Measurements from ENCODE around the gene RTTN. TPM values are rescaled to one million over a fixed set of nuclear protein-coding genes. Genes with fewer than 3 reads are reported as not detected.

Gene RTTN
- total RNA-seq, 1 donor from 2014 or later = 15.8 TPM

DNA sequence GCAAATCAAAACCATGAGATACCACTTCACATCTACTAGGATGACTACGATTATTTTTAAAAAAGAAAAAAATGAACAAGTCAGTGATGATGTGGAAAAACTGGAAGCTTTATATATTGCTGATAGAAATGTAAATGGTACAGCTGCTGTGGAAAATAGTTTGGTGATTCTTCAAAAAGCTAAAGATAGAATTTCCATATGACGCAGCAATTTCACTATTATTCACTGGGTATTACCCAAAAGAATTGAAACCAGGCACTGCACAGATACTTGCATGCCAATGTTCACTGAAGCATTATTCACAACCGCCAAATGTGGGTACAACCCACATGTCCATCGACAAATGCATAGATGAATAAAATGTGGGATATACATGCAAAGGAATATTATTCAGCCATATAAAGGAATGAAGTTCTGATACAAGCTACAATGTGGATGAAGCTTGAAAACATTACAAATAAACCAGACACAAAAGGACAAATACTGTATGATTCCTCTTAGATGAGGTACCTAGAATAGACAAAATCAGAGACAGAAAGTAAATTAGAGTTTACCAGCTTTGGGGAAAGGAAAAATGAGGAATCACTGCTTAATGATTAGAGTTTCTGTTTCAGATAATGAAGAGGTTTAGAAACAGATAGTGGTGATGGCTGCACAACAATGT, 11.1 kb downstream of the RTTN start:
- TF ChIP-seq, protein P1, sequence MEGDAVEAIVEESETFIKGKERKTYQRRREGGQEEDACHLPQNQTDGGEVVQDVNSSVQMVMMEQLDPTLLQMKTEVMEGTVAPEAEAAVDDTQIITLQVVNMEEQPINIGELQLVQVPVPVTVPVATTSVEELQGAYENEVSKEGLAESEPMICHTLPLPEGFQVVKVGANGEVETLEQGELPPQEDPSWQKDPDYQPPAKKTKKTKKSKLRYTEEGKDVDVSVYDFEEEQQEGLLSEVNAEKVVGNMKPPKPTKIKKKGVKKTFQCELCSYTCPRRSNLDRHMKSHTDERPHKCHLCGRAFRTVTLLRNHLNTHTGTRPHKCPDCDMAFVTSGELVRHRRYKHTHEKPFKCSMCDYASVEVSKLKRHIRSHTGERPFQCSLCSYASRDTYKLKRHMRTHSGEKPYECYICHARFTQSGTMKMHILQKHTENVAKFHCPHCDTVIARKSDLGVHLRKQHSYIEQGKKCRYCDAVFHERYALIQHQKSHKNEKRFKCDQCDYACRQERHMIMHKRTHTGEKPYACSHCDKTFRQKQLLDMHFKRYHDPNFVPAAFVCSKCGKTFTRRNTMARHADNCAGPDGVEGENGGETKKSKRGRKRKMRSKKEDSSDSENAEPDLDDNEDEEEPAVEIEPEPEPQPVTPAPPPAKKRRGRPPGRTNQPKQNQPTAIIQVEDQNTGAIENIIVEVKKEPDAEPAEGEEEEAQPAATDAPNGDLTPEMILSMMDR (IDR thresholded peaks at IDR 0.05; ENCODE audit: unreplicated experiment) = no peak
- Mint-ChIP-seq H3K4me3 (ENCODE audit: unreplicated experiment) (no peak overlapping the region), H3K9me3 (ENCODE audit: unreplicated experiment) (no peaks in the 10 kb centered on the region), H3K27me3 (ENCODE audit: unreplicated experiment) (no peaks in the 10 kb centered on the region), H3K36me3 (ENCODE audit: low read depth, unreplicated experiment) (no peaks in the 10 kb centered on the region), H3K27ac (ENCODE audit: unreplicated experiment) (no peak overlapping the region), H3K4me1 (ENCODE audit: unreplicated experiment) (no peaks in the 10 kb centered on the region)
- no peak for DNase-seq (ENCODE audit: low spot score)

DNA sequence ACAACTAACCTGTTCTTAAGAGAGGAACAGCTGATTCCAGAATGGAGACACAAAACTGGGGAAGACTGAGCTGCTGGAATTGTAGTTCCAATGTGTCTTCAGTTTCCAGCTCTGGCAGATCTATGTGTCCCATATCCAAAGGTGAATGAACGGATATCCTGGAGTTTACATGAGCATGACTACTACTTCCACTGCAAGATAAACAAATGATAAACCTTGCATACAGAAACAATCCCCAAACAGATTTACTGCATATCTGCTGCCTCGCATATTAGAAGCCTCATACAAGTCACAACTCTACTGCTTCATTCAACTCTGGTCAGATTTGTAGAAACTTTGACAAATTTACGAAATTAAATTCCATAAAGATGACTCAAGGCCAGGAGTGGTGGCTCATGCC, 15.0 kb downstream of the RTTN start:
- no peak overlapping the region for H3K27ac Mint-ChIP-seq (ENCODE audit: unreplicated experiment)
- TF ChIP-seq, protein P1 (IDR thresholded peaks at IDR 0.05; ENCODE audit: unreplicated experiment) = no peak
- no peak for DNase-seq (ENCODE audit: low spot score)
- peaks cover 1% of the 10 kb centered on the region for H3K27me3 Mint-ChIP-seq (ENCODE audit: unreplicated experiment)
- no peak overlapping the region for H3K4me3 Mint-ChIP-seq (ENCODE audit: unreplicated experiment)
- H3K36me3 Mint-ChIP-seq (ENCODE audit: low read depth, unreplicated experiment) = no peaks in the 10 kb centered on the region
- H3K9me3 Mint-ChIP-seq (ENCODE audit: unreplicated experiment) = no peaks in the 10 kb centered on the region
- no peaks in the 10 kb centered on the region for H3K4me1 Mint-ChIP-seq (ENCODE audit: unreplicated experiment)

DNA sequence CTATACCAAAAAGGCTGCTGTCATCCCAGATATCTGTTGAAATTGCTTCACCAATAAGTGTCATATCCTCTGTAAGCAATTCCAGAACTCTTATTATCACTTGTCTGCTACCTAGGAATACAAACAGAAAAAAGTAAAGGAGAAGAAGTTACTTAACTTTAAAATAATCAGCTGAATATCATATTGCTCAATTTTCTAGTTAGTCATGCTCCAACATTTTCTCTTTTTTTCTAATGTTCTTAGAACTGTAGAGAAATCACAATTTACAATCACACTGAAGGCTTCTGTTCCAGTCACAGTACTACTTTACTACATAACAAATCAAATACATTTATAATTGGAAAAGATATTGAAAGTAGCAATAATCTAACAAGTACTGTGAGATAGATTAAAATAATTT, 17.4 kb downstream of the RTTN start:
- no peaks in the 10 kb centered on the region for H3K9me3 Mint-ChIP-seq (ENCODE audit: unreplicated experiment)
- H3K27me3 Mint-ChIP-seq (ENCODE audit: unreplicated experiment) = peaks cover 1% of the 10 kb centered on the region
- TF ChIP-seq, protein P1 (IDR thresholded peaks at IDR 0.05; ENCODE audit: unreplicated experiment) = no peak
- H3K4me1 Mint-ChIP-seq (ENCODE audit: unreplicated experiment) = no peaks in the 10 kb centered on the region
- H3K27ac Mint-ChIP-seq (ENCODE audit: unreplicated experiment) = no peak overlapping the region
- no peaks in the 10 kb centered on the region for H3K36me3 Mint-ChIP-seq (ENCODE audit: low read depth, unreplicated experiment)
- no peak overlapping the region for H3K4me3 Mint-ChIP-seq (ENCODE audit: unreplicated experiment)
- DNase-seq (ENCODE audit: low spot score) = no peak

DNA sequence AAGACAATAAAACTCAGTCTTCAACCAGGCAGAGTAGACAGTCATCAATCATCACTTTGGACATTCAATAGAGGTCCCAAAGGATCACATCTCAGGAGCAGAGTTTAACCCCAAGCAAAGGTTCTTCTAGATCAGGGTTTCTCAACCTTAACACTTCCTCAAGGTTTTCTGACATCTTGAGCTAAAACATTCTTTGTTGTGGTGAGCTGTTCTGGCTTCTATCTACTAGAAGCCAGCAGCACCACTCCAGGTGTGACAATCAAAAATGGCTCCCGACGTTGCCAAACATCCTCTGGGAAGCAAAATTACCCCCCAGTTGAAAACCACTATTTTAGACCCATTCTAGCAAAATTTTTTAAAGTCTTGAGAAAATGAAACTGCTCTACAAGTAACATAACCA, 22.0 kb downstream of the RTTN start:
- no peak overlapping the region for H3K4me3 Mint-ChIP-seq (ENCODE audit: unreplicated experiment)
- no peak for DNase-seq (ENCODE audit: low spot score)
- H3K9me3 Mint-ChIP-seq (ENCODE audit: unreplicated experiment) = no peaks in the 10 kb centered on the region
- TF ChIP-seq, protein P1 (IDR thresholded peaks at IDR 0.05; ENCODE audit: unreplicated experiment) = no peak
- H3K27me3 Mint-ChIP-seq (ENCODE audit: unreplicated experiment) = peaks cover 1% of the 10 kb centered on the region
- H3K4me1 Mint-ChIP-seq (ENCODE audit: unreplicated experiment) = peaks cover 2% of the 10 kb centered on the region
- no peaks in the 10 kb centered on the region for H3K36me3 Mint-ChIP-seq (ENCODE audit: low read depth, unreplicated experiment)
- H3K27ac Mint-ChIP-seq (ENCODE audit: unreplicated experiment) = no peak overlapping the region

DNA sequence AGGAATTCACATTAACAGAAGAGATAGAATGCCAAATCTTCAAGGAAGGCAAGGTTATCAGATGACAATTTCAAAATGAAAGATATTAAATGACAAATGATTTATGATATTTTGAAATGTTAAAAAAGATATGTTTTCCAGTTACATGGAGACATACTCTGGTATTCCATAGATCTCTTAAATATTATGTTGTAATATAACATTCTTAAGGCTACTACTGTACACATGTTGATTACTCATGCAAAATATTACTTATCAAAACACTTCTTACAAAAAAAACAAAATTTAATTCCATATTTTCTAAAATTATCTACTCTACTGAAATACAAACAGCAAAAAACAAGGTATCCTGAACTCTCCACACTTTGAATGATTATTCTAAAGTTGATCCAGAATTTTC, 22.9 kb downstream of the RTTN start:
- no peaks in the 10 kb centered on the region for H3K9me3 Mint-ChIP-seq (ENCODE audit: unreplicated experiment)
- H3K4me1 Mint-ChIP-seq (ENCODE audit: unreplicated experiment) = peaks cover 2% of the 10 kb centered on the region
- H3K27ac Mint-ChIP-seq (ENCODE audit: unreplicated experiment) = no peak overlapping the region
- H3K27me3 Mint-ChIP-seq (ENCODE audit: unreplicated experiment) = peaks cover 1% of the 10 kb centered on the region
- no peak overlapping the region for H3K4me3 Mint-ChIP-seq (ENCODE audit: unreplicated experiment)
- TF ChIP-seq, protein P1 (IDR thresholded peaks at IDR 0.05; ENCODE audit: unreplicated experiment) = no peak
- DNase-seq (ENCODE audit: low spot score) = no peak
- no peaks in the 10 kb centered on the region for H3K36me3 Mint-ChIP-seq (ENCODE audit: low read depth, unreplicated experiment)

All from endothelial cell (in vitro differentiated cells).